K562 (cell line): Measurements from ENCODE around the gene SCTR.

Experiments used
- ARHGAP35 ChIP-seq: fragments of 450-650 bp; IDR thresholded peaks from 2 replicates; pipeline ENCODE4 v1.6.1; 2018; ENCODE audit not compliant: partially characterized antibody
- ETV1 ChIP-seq: fragments of 450-650 bp; conservative IDR thresholded peaks from 2 replicates; pipeline ENCODE4 v1.6.1; 2016; ENCODE audit warnings: missing genetic modification characterization, control low read depth, low read depth, missing compliant biosample characterization
- EZH2 ChIP-seq: IDR thresholded peaks from 2 replicates; pipeline ENCODE4 v1.6.1; 2012; ENCODE audit warnings: low read depth, mild to moderate bottlenecking, inconsistent platforms, low read length, borderline replicate concordance
- FOXJ3 ChIP-seq: sonication (generic); formaldehyde crosslinking; IDR thresholded peaks from 2 replicates; pipeline ENCODE4 v1.4.0; 2020; ENCODE audit warnings: mild to moderate bottlenecking, missing genetic modification reagents
- FOXK2 ChIP-seq, 2 experiments: fragments of 450-650 bp; IDR thresholded peaks in 1 of 2; conservative IDR thresholded peaks in 1 of 2; 2 replicates each; pipeline ENCODE4 v1.6.1; 2016; ENCODE audit warnings: low read depth in 2 of 2, mild to moderate bottlenecking in 1 of 2
- GABPA ChIP-seq: fragments of 200-800 bp; sonication (Bioruptor generic); conservative IDR thresholded peaks from 2 replicates; pipeline ENCODE4 v1.6.1; 2016; ENCODE audit warnings: low read depth, missing genetic modification characterization, missing compliant biosample characterization
- KAT2B ChIP-seq: IDR thresholded peaks from one replicate; pipeline ENCODE4 v1.6.1; 2012; ENCODE audit warnings: low read depth, mild to moderate bottlenecking, control low read depth, inconsistent platforms, low read length, moderate library complexity
- PHB ChIP-seq: fragments of 250-450 bp; sonication (Bioruptor Pico); IDR thresholded peaks from 2 replicates; pipeline ENCODE4 v1.5.0; 2021
- POLR2A ChIP-seq: fragments of 450-650 bp; conservative IDR thresholded peaks from 2 replicates; pipeline ENCODE4 v1.6.1; 2016
- RAD21 ChIP-seq, 2 experiments: fragments of 250-450 bp in 1 of 2; fragments of 450-650 bp in 1 of 2; sonication (Bioruptor Pico) in 1 of 2; formaldehyde crosslinking in 1 of 2; IDR thresholded peaks in 1 of 2; conservative IDR thresholded peaks in 1 of 2; 2 replicates each; pipeline versions ENCODE4 v1.4.0 to v1.8.0; 2020 to 2022; ENCODE audit warnings: mild to moderate bottlenecking in 2 of 2, moderate library complexity in 1 of 2
- RCOR1 ChIP-seq, 2 experiments: IDR thresholded peaks; 2 replicates each; pipeline ENCODE4 v1.6.1; 2012; ENCODE audit warnings: low read depth in 2 of 2, low read length in 2 of 2, borderline replicate concordance in 1 of 2, improper control_type of control experiment in 1 of 2
- TAF1 ChIP-seq: IDR thresholded peaks from 2 replicates; pipeline ENCODE4 v1.6.1; 2011; ENCODE audit warnings: mild to moderate bottlenecking, low read length, moderate library complexity; ENCODE audit not compliant: insufficient read depth, control insufficient read depth, severe bottlenecking; ENCODE audit errors: extremely low read depth
- ZBTB7A ChIP-seq: IDR thresholded peaks from 2 replicates; pipeline ENCODE4 v1.6.1; 2011; ENCODE audit warnings: low read depth, mild to moderate bottlenecking, low read length, moderate library complexity, borderline replicate concordance; ENCODE audit not compliant: control insufficient read depth

DNA sequence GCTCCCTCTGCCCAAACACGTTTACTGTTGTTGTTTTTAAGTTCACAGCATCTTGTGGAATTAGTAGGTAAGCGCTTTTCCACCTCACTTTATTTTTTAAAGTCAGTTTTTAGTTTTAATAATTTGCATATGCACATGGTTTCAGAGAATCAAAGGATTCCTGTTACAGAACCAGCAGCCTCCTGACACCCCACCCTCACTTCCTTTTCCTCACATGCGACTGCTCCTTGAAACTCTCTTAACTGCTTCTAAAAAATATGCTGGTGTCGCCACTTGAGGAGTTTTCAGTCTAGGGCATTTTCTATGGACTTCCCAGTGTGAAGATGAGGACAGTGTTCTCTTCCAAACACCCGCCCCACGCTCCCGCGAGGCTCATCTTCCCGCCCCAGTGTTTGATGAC, 78.2 kb downstream of the SCTR start:
- TF ChIP-seq RCOR1 (IDR thresholded peaks at IDR 0.05; ENCODE audit: borderline replicate concordance in 1 of 2, low read depth in 2 of 2, low read length in 2 of 2) (no peak), ARHGAP35 (no peak), KAT2B (no peak), PHB (no peak), FOXJ3 (CRISPR knock-in tag) (no peak), RAD21 (CRISPR knock-in tag; conservative IDR thresholded peaks at IDR 0.05 in 1 of 2, IDR thresholded peaks at IDR 0.05 in 1 of 2) (no peak), FOXK2 (conservative IDR thresholded peaks at IDR 0.05 in 1 of 2, IDR thresholded peaks at IDR 0.05 in 1 of 2; ENCODE audit: low read depth in 2 of 2) (no peak), ZBTB7A (no peak), TAF1 (no peak), EZH2 (no peak), ETV1 (tag) (no peak), POLR2A (no peak), GABPA (tag) (no peak)
